ENCODE results near the gene OR52H1. TPM values are rescaled to one million over a fixed set of nuclear protein-coding genes. Genes with fewer than 3 reads are reported as not detected.

Gene OR52H1
- total RNA-seq, 1 donor from 2014 or later: not detected

Other genes with a start within 250 kb of the OR52H1 start
- gene OR51B4, start 246.6 kb downstream of the OR52H1 start, total RNA-seq: not detected
- gene OR51B2, start 224.2 kb downstream of the OR52H1 start, total RNA-seq: not detected
- not detected for gene OR51B5, start 205.0 kb downstream of the OR52H1 start, total RNA-seq
- not detected for gene OR51B6, start 197.0 kb downstream of the OR52H1 start, total RNA-seq
- gene OR51M1, start 164.7 kb downstream of the OR52H1 start, total RNA-seq: not detected
- gene OR51Q1, start 126.4 kb downstream of the OR52H1 start, total RNA-seq: not detected
- gene OR51I1, start 107.0 kb downstream of the OR52H1 start, total RNA-seq: not detected
- gene OR51I2, start 99.2 kb downstream of the OR52H1 start, total RNA-seq: not detected
- not detected for gene OR52D1, start 59.9 kb downstream of the OR52H1 start, total RNA-seq
- gene UBQLN3, start 38.6 kb downstream of the OR52H1 start, total RNA-seq: 0.22 TPM
- 0.19 TPM for gene UBQLNL, start 31.8 kb downstream of the OR52H1 start, total RNA-seq
- gene OR52B6, start 32.3 kb upstream of the OR52H1 start, total RNA-seq: not detected
- 1.4 TPM for gene TRIM6, start 48.1 kb upstream of the OR52H1 start, total RNA-seq
- 6.1 TPM for gene TRIM34, start 76.5 kb upstream of the OR52H1 start, total RNA-seq
- 17.7 TPM for gene TRIM5, start 136.5 kb upstream of the OR52H1 start, total RNA-seq
- 58.5 TPM for gene TRIM22, start 141.2 kb upstream of the OR52H1 start, total RNA-seq
- gene OR56B1, start 187.9 kb upstream of the OR52H1 start, total RNA-seq: not detected
- gene OR52N4, start 205.7 kb upstream of the OR52H1 start, total RNA-seq: not detected
- gene OR52N5, start 234.8 kb upstream of the OR52H1 start, total RNA-seq: 0.29 TPM
- 1.00 TPM for gene OR52N1, start 242.7 kb upstream of the OR52H1 start, total RNA-seq